ENCODE data around the gene CCDC184.

CCDC184 gene

DNA sequence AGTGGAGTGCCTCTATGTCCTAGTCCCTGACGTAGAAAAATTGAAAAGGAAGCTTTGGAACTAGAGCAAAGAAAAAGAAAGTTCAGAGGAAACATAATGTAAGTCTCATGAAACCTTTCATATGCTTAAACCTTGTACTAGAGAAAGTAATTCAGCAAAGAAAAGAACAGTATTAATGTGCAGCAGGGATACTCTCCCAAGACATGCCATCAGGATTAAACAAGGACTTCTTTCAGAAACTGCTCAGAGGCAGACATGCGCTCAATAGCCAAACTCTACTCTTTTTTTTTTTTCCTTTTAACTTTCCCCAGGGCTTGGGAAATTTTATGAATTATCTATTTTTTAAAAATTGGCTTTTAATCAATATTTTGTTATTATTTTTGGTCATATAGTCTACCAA, 19.0 kb upstream of the CCDC184 start:
- TF ChIP-seq, protein P1, sequence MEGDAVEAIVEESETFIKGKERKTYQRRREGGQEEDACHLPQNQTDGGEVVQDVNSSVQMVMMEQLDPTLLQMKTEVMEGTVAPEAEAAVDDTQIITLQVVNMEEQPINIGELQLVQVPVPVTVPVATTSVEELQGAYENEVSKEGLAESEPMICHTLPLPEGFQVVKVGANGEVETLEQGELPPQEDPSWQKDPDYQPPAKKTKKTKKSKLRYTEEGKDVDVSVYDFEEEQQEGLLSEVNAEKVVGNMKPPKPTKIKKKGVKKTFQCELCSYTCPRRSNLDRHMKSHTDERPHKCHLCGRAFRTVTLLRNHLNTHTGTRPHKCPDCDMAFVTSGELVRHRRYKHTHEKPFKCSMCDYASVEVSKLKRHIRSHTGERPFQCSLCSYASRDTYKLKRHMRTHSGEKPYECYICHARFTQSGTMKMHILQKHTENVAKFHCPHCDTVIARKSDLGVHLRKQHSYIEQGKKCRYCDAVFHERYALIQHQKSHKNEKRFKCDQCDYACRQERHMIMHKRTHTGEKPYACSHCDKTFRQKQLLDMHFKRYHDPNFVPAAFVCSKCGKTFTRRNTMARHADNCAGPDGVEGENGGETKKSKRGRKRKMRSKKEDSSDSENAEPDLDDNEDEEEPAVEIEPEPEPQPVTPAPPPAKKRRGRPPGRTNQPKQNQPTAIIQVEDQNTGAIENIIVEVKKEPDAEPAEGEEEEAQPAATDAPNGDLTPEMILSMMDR (IDR thresholded peaks at IDR 0.05; ENCODE audit: control insufficient read depth, insufficient read depth, low read depth, low read length, missing control alignments): no peak
- DNase-seq (ENCODE audit: low read depth): no peak
- no peak overlapping the region for H3K4me3 ChIP-seq (ENCODE audit: control insufficient read depth, low read depth, low read length)

DNA sequence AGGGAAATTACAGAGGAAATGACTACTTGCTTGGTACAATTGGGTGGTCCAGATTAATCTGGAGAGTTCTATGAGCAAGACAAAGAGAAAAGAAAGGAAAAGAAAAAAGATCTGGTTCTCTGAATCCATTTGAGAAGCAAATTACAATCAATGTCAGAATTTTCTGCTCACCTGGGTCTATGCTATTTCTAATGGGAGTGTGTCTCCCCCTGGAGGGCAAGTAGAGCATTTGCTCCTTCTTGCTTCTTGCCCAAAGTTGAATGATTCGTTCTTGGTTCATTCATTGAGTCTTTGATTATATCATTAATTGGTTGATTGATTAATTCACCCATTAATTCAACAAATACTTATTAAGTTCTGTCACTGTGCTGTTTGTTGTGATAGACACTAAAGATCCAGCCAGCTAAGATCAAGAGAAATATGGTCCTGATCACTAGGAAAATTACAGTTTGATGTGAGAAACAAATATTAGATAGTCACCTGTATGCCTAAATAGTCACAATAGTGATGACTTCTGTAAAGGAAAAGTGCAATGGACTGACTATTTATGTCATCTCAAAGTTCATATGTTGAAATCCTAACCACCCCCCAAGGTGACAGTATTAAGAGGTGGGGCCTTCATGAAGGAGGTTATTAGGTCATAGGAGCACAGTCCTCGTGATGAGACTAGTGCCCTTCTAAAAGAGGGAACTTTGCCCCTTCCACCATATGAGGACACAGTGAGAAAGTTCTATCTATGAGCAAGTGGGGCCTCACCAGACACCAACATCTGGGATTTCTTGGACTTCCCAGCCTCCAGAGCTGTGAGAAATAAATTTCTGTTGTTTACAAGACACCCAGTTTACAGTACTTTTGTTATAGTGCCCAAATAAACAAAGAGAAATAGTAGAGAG, 18.1 kb upstream of the CCDC184 start:
- DNase-seq (ENCODE audit: low read depth): no peak
- H3K4me3 ChIP-seq (ENCODE audit: control insufficient read depth, low read depth, low read length): no peak overlapping the region
- TF ChIP-seq, protein P1 (IDR thresholded peaks at IDR 0.05; ENCODE audit: control insufficient read depth, insufficient read depth, low read depth, low read length, missing control alignments): peak; percentile 89

DNA sequence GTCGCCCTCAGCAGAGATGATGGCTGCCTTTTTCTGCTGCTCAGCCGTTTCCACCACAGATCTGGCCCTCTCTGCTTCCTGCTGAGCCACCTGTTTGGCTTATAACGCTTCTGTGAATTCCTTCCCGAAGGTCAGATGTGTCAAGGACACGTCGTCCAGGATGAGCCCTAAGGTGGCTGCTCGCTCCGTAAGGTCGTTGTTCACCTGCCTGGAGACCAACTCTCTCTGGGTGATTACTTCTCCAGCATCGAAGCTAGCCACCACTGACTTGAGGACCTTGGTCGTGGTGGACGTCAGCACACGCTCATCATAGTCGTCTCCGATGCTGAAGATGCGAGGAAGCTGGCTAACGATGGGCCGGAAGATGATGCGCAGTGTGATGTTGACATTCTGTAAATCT, 14.4 kb upstream of the CCDC184 start:
- TF ChIP-seq, protein P1 (IDR thresholded peaks at IDR 0.05; ENCODE audit: control insufficient read depth, insufficient read depth, low read depth, low read length, missing control alignments): no peak
- no peak for DNase-seq (ENCODE audit: low read depth)

DNA sequence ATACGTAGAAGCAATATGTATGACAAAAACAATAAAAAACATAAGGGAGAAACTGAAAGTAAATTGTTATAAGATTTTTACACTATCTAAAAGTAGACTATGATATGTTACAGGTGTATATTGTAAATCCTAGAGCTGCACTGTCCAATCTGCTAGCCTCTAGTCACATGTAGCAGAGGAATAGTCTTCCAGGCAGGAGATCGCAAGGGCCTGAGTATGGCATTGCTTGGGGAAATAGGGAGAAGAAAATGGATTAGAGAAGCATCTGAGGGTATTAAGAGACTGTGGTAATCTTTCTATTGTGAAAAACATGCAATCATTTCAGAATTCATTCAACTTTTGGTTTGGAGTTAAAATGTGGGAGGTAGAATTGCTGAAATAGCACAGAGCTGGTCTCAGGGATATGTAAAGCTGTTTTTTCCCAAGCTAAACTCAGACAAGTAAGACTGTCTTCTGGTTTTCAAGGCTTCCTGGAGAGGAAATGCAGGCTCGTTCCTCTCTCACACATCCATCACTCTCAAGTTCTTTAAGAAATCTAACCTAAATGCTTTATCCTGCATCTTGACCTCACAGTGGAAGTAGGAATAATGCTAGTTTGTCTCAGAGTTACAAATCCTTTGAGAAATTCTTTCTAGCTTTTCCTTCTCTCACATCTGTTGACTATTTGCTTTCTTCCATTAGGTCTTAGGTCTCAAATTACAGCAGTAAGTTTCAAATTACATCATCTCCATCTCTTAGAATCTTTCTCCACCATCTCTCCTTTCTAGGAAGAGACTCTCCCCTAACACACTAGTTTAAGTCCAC, 7.6 kb upstream of the CCDC184 start:
- no peak overlapping the region for H3K4me3 ChIP-seq (ENCODE audit: control insufficient read depth, low read depth, low read length)
- no peak for DNase-seq (ENCODE audit: low read depth)
- TF ChIP-seq, protein P1 (IDR thresholded peaks at IDR 0.05; ENCODE audit: control insufficient read depth, insufficient read depth, low read depth, low read length, missing control alignments): no peak

More for the DNA sequence above, 14.4 kb upstream of the CCDC184 start:
- H3K4me3 ChIP-seq (ENCODE audit: control insufficient read depth, low read depth, low read length): no peak overlapping the region

DNA sequence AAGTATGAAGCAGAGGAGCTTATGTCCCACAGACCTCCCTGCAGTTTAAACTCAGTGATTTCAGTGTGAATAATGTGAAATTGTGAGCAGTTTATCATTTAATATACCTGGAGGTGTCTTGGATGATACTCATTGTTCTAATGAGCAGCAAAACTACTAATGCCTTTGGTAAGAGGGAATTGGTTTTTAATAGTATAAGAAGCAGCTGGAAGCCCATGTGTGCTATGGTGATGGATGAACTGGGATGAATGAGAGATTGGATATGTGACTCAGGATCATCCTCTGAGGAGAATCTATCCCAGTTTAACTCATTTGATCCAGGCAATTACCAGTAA, 7.1 kb upstream of the CCDC184 start:
- DNase-seq (ENCODE audit: low read depth): no peak
- H3K4me3 ChIP-seq (ENCODE audit: control insufficient read depth, low read depth, low read length): no peak overlapping the region
- TF ChIP-seq, protein P1 (IDR thresholded peaks at IDR 0.05; ENCODE audit: control insufficient read depth, insufficient read depth, low read depth, low read length, missing control alignments): no peak

DNA sequence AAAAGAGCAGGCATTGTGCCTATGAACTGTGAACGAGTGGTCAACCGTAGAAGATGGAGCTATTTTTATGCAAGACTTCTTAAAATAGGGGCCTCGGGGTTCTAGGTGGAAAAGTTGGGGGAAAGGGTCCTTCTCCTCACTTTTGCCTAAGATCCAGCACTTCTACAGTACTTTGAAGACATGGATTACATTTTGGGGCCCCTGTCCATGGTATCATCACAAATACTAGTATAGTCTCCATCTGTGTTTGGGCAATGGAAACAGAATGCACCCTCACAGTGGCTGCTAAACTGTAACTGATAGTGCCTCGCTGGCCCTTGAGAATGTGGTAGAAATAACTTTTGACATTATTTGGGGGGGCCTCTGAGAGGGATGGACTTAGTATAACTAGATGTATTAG, 5.5 kb upstream of the CCDC184 start:
- no peak overlapping the region for H3K4me3 ChIP-seq (ENCODE audit: control insufficient read depth, low read depth, low read length)
- DNase-seq (ENCODE audit: low read depth): no peak
- TF ChIP-seq, protein P1 (IDR thresholded peaks at IDR 0.05; ENCODE audit: control insufficient read depth, insufficient read depth, low read depth, low read length, missing control alignments): no peak

Data from AG09309 (cell line).